Caco-2 (cell line): ENCODE data around the gene TMEM89. TPM values are rescaled to one million over a fixed set of nuclear protein-coding genes. Genes with fewer than 3 reads are reported as not detected.

ENCODE experiments used
- BruUV-seq: library from RNA; stranded (reverse); fragments of 400-500 nt; replicated peaks from 2 replicates; lab custom pipeline; 2021; lab: Mats Ljungman, UMichigan
- CTCF ChIA-PET: fragments of 300-600 bp; sonication (Branson Sonifier 250); formaldehyde crosslinking; loops from one replicate; lab custom pipeline; 2022; ENCODE audit warnings: antibody characterized with exemption; lab: Charles Lee
- POLR2A ChIA-PET: fragments of 300-600 bp; sonication (Branson Sonifier 250); formaldehyde crosslinking; loops from one replicate; lab custom pipeline; 2022; ENCODE audit warnings: antibody characterized with exemption; lab: Charles Lee
- DNase-seq, 2 experiments: peaks; one replicate each; pipeline versions ENCODE4 v3.0.0 to v3.0.0-alpha.2; 2020 to 2022
- H3K27me3 ChIP-seq: replicated peaks from 2 replicates; pipeline ENCODE4 v1.6.0; 2011; ENCODE audit warnings: low read length; ENCODE audit not compliant: control insufficient read depth, insufficient read depth
- H3K36me3 ChIP-seq: 2 replicates; pipeline ENCODE4 v1.5.1; 2011; ENCODE audit warnings: low read length; ENCODE audit not compliant: control insufficient read depth, insufficient read depth
- H3K4me1 ChIP-seq: fragments of 250-450 bp; sonication (Bioruptor Pico); 2 replicates; pipeline ENCODE4 v1.5.1; 2020; ENCODE audit warnings: mild to moderate bottlenecking
- H3K4me3 ChIP-seq: 2 replicates; pipeline ENCODE4 v1.5.1; 2011; ENCODE audit warnings: low read depth, mild to moderate bottlenecking, control low read depth, low read length
- H3K9me3 ChIP-seq: fragments of 250-450 bp; sonication (Bioruptor Pico); 2 replicates; pipeline ENCODE4 v1.5.1; 2020; ENCODE audit warnings: mild to moderate bottlenecking, moderate library complexity
- H3K27ac Mint-ChIP-seq: one replicate; pipeline ENCODE4 v1.8.0; 2022; ENCODE audit warnings: mixed read lengths; ENCODE audit not compliant: unreplicated experiment
- H3K27me3 Mint-ChIP-seq: one replicate; pipeline ENCODE4 v1.8.0; 2022; ENCODE audit warnings: mixed read lengths; ENCODE audit not compliant: insufficient read depth, unreplicated experiment
- H3K36me3 Mint-ChIP-seq: one replicate; pipeline ENCODE4 v1.8.0; 2022; ENCODE audit warnings: mild to moderate bottlenecking, mixed read lengths; ENCODE audit not compliant: insufficient read depth, unreplicated experiment
- H3K4me1 Mint-ChIP-seq: one replicate; pipeline ENCODE4 v1.8.0; 2022; ENCODE audit warnings: low read depth, mixed read lengths; ENCODE audit not compliant: unreplicated experiment
- H3K4me3 Mint-ChIP-seq: one replicate; pipeline ENCODE4 v1.8.0; 2022; ENCODE audit warnings: mild to moderate bottlenecking, moderate library complexity, mixed read lengths; ENCODE audit not compliant: unreplicated experiment
- H3K9me3 Mint-ChIP-seq: one replicate; pipeline ENCODE4 v1.8.0; 2022; ENCODE audit warnings: mixed read lengths; ENCODE audit not compliant: unreplicated experiment
- intact Hi-C: fragments of 100-400 bp; cut with micrococcal nuclease; formaldehyde crosslinking; loops from one replicate; pipeline ENCODE4 v1.10.0; 2022; ENCODE audit not compliant: unreplicated experiment
- total RNA-seq: library from RNA; stranded (reverse); gene quantifications from 2 replicates; pipeline ENCODE4 v1.2.3, GENCODE V29; 2022
- TF ChIP-seq, protein P1 (sequence below), 2 experiments: fragments of 200-600 bp in 1 of 2; IDR thresholded peaks; 1 replicate in 1 of 2; 2 replicates in 1 of 2; pipeline versions ENCODE4 v1.5.1 to v1.8.0; 2011 to 2022; ENCODE audit warnings: antibody characterized with exemption in 1 of 2, control low read depth in 1 of 2, inconsistent platforms in 1 of 2, low read depth in 1 of 2, low read length in 1 of 2, mild to moderate bottlenecking in 1 of 2, moderate library complexity in 1 of 2; ENCODE audit not compliant: insufficient read depth in 1 of 2, severe bottlenecking in 1 of 2, unreplicated experiment in 1 of 2

TMEM89 gene
- total RNA-seq, 1 experiment from 2014 or later = not detected

- TF ChIP-seq, protein P1, sequence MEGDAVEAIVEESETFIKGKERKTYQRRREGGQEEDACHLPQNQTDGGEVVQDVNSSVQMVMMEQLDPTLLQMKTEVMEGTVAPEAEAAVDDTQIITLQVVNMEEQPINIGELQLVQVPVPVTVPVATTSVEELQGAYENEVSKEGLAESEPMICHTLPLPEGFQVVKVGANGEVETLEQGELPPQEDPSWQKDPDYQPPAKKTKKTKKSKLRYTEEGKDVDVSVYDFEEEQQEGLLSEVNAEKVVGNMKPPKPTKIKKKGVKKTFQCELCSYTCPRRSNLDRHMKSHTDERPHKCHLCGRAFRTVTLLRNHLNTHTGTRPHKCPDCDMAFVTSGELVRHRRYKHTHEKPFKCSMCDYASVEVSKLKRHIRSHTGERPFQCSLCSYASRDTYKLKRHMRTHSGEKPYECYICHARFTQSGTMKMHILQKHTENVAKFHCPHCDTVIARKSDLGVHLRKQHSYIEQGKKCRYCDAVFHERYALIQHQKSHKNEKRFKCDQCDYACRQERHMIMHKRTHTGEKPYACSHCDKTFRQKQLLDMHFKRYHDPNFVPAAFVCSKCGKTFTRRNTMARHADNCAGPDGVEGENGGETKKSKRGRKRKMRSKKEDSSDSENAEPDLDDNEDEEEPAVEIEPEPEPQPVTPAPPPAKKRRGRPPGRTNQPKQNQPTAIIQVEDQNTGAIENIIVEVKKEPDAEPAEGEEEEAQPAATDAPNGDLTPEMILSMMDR (IDR thresholded peaks at IDR 0.05; ENCODE audit: insufficient read depth in 1 of 2, low read depth in 1 of 2, low read length in 1 of 2, severe bottlenecking in 1 of 2, unreplicated experiment in 1 of 2) = no peak
- no peaks in the 10 kb centered on the region for H3K9me3 Mint-ChIP-seq
- no peak for DNase-seq
- Histone ChIP-seq H3K9me3 (no peaks in the 10 kb centered on the region), H3K36me3 (peaks cover 4% of the 10 kb centered on the region; the same call in 1 of the 2 replicates), H3K4me1 (peaks cover 12% of the 10 kb centered on the region), H3K27me3 (no peaks in the 10 kb centered on the region), H3K4me3 (no peak overlapping the region)
- intact Hi-C loops = no loop called here
- peaks cover 38% of the 10 kb centered on the region for H3K36me3 Mint-ChIP-seq
- H3K27me3 Mint-ChIP-seq = no peaks in the 10 kb centered on the region
- ChIA-PET CTCF (no interaction called here), POLR2A (no interaction called here)
- H3K27ac Mint-ChIP-seq = no peak overlapping the region
- peaks cover 10% of the 10 kb centered on the region for H3K4me1 Mint-ChIP-seq
- no peak overlapping the region for H3K4me3 Mint-ChIP-seq
- no TSS peak for BruUV-seq
These were observed 18.5 kb upstream of the TMEM89 start for GRCh38 chr3:48639944-48640606.

DNA sequence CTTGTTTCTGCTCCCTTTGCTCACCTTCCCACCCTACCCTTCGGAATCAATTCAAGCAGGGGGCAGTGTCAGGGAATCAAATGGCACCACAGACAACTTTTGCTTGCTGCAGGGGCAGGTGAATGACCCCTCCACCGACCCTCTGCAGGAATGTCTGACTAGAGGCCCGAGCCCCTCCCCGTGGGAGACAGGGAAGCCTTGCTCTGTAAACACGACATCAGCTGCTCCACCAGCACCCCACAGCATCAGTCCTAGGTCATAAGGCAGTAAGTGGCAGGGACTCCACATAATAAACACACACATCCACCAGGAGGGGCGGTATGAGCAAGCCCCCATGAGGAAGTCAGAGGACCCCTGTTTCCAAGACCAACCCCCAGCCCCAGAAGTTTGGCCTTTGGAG, 15.7 kb upstream of the TMEM89 start:
- H3K36me3 Mint-ChIP-seq = peaks cover 45% of the 10 kb centered on the region
- no peaks in the 10 kb centered on the region for H3K9me3 Mint-ChIP-seq
- peaks cover 21% of the 10 kb centered on the region for H3K4me1 Mint-ChIP-seq
- ChIA-PET CTCF (no interaction called here), POLR2A (no interaction called here)
- TF ChIP-seq, protein P1 (IDR thresholded peaks at IDR 0.05; ENCODE audit: insufficient read depth in 1 of 2, low read depth in 1 of 2, low read length in 1 of 2, severe bottlenecking in 1 of 2, unreplicated experiment in 1 of 2) = no peak
- peak overlapping the region; percentile 44 for H3K27ac Mint-ChIP-seq
- H3K4me3 Mint-ChIP-seq = peak overlapping the region; percentile 2
- intact Hi-C loops = no loop called here
- Histone ChIP-seq H3K4me3 (no peak overlapping the region), H3K36me3 (peaks cover 2% of the 10 kb centered on the region; the same call in 1 of the 2 replicates), H3K27me3 (no peaks in the 10 kb centered on the region), H3K4me1 (peaks cover 19% of the 10 kb centered on the region), H3K9me3 (no peaks in the 10 kb centered on the region)
- no peaks in the 10 kb centered on the region for H3K27me3 Mint-ChIP-seq
- BruUV-seq = no TSS peak
- peak in 1 of 2 experiments; percentile 15 for DNase-seq

- peaks cover 21% of the 10 kb centered on the region for H3K4me1 Mint-ChIP-seq
- peaks cover 38% of the 10 kb centered on the region for H3K36me3 Mint-ChIP-seq
- Histone ChIP-seq H3K36me3 (peaks cover 2% of the 10 kb centered on the region; the same call in 1 of the 2 replicates), H3K9me3 (no peaks in the 10 kb centered on the region), H3K4me3 (peak overlapping the region; percentile 83), H3K27me3 (no peaks in the 10 kb centered on the region), H3K4me1 (peaks cover 19% of the 10 kb centered on the region)
- no peak for DNase-seq
- H3K9me3 Mint-ChIP-seq = no peaks in the 10 kb centered on the region
- no TSS peak for BruUV-seq
- ChIA-PET CTCF (interaction anchor here (0.6 to 1.8 kb wide), 6 partner anchors 13 to 377 kb away, joined by 3 to 7 read pairs (median 4); partner anchors contain the start of genes CCDC51, CELSR3, NCKIPSD and TMA7), POLR2A (interaction anchor here (1.2 kb wide), 2 partner anchors 50 to 78 kb away, joined by 4 read pairs; partner anchors contain the start of gene NCKIPSD)
- H3K27me3 Mint-ChIP-seq = no peaks in the 10 kb centered on the region
- TF ChIP-seq, protein P1 (IDR thresholded peaks at IDR 0.05; ENCODE audit: insufficient read depth in 1 of 2, low read depth in 1 of 2, low read length in 1 of 2, severe bottlenecking in 1 of 2, unreplicated experiment in 1 of 2) = no peak
- intact Hi-C loops = no loop called here
- no peak overlapping the region for H3K27ac Mint-ChIP-seq
- H3K4me3 Mint-ChIP-seq = peak overlapping the region; percentile 78
These were observed 14.6 kb upstream of the TMEM89 start for GRCh38 chr3:48636149-48636655.
